Epithelial cell of prostate (primary cell): ENCODE measurements around the gene TCP11L2.

Experiments used
- DNase-seq: peaks from one replicate; pipeline ENCODE4 v3.0.0-alpha.2; 2011; ENCODE audit warnings: low read depth, low spot score
- H3K27ac ChIP-seq: fragments of 450-650 bp; 2 replicates; pipeline ENCODE4 v1.5.1; 2017; ENCODE audit warnings: mild to moderate bottlenecking

Gene TCP11L2

GRCh38 chr12:106386813-106387535, 84.4 kb downstream of the TCP11L2 start:
- H3K27ac ChIP-seq = no peak overlapping the region
- peak; percentile 31 for DNase-seq

- DNase-seq = no peak
- H3K27ac ChIP-seq = no peak overlapping the region
Measured at GRCh38 chr12:106387848-106388377, 85.4 kb downstream of the TCP11L2 start.

- DNase-seq = no peak
- H3K27ac ChIP-seq = no peak overlapping the region
Measured at GRCh38 chr12:106389151-106389550, 86.6 kb downstream of the TCP11L2 start.

- DNase-seq = no peak
- H3K27ac ChIP-seq = no peak overlapping the region
Measured at GRCh38 chr12:106392759-106393158, 90.2 kb downstream of the TCP11L2 start.
